GM12872 (cell line): ENCODE data around the gene SND1.

Experiments
- TF ChIP-seq, protein P1 (sequence below): IDR thresholded peaks from 3 replicates; pipeline ENCODE4 v1.5.1; 2011; ENCODE audit warnings: low read depth, mild to moderate bottlenecking, low read length, moderate library complexity; ENCODE audit not compliant: insufficient read depth

The SND1 gene

DNA sequence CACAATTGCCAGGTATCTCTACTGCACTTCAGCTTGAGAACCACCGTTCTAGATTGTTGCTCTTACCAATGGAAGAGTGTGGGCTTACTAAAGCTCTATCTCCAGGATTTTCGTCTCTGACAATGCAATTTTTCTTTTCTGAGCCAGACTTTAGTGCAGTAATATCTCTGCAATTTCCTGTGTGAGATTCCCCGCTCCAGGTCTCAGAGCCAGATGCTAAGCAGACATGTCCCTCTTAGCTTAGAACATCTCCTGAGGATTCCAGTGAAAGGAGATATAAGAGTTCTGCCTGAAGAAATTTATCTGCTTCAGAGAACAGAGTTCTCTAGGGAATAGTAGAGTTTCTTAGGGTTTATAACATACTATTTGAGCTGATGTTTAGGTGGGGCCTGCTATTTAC, 82.0 kb downstream of the SND1 start:
- TF ChIP-seq, protein P1, sequence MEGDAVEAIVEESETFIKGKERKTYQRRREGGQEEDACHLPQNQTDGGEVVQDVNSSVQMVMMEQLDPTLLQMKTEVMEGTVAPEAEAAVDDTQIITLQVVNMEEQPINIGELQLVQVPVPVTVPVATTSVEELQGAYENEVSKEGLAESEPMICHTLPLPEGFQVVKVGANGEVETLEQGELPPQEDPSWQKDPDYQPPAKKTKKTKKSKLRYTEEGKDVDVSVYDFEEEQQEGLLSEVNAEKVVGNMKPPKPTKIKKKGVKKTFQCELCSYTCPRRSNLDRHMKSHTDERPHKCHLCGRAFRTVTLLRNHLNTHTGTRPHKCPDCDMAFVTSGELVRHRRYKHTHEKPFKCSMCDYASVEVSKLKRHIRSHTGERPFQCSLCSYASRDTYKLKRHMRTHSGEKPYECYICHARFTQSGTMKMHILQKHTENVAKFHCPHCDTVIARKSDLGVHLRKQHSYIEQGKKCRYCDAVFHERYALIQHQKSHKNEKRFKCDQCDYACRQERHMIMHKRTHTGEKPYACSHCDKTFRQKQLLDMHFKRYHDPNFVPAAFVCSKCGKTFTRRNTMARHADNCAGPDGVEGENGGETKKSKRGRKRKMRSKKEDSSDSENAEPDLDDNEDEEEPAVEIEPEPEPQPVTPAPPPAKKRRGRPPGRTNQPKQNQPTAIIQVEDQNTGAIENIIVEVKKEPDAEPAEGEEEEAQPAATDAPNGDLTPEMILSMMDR, result no peak

DNA sequence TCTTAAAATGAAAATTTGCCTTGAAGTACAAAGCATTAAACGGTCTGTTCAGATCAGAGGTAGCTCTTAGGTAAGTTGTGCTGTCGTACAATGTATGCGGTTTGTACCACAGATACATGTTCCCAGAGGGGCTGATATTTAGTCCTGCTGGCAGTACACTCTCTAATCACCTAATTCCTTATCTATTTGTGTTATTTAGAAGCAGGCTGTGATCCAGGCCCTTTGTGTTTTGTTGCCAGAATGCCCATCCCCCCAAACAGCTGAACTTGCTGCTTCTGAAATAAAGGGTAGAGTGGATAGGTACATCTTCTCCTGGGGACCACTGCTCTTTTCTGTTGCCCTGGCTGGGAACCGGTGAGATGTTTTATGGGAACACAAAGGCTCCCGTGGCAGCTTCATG, 84.5 kb downstream of the SND1 start:
- TF ChIP-seq, protein P1, result no peak

DNA sequence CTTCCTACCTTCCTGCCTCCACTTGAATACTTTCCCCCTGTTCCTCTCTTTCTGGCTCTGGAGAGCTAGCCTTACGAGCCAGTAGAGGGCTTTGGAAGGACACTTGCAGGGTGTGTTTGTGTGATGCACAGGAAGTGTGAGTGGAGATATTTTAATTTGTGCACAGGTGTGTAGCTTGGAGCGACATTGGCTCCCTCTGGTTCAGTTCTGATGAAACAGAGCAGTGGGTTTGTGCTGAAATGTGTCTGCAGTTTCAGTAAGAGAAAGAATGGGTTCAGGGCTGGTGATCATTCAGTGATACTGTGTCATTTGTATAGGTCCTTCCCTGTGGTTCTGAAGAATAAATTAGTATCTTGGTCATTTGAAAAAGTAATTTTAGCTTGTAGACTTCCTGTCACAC, 86.9 kb downstream of the SND1 start:
- TF ChIP-seq, protein P1, result no peak

DNA sequence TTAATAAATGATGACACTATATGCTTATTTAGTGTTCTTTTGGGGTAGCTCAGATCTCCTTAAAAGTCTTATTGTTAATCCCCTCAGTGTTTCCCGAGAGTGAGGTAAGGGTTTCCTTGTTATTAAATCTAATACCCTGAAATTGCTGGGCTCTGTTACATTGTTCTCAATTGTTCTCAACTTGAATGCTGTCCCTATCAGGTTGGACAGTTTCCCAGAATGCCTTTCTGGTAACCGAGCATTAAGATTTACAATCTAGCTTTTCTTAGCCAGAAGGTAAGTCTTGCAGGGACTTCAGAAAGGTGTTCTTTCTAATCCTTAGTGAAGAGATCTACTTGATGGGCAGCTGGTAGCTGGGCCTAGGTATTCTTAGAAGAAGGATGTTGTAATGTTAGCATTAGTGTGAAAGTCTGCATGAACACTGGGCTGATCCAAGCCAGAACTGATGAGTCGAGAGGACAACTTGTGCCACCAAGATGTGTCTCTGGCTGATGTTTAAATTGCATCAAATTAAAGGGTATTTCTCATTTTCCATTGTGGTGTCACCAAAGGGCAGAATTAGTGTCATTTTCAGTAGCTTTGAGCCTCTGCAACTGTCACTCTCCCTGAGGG, 89.9 kb downstream of the SND1 start:
- TF ChIP-seq, protein P1, result no peak

DNA sequence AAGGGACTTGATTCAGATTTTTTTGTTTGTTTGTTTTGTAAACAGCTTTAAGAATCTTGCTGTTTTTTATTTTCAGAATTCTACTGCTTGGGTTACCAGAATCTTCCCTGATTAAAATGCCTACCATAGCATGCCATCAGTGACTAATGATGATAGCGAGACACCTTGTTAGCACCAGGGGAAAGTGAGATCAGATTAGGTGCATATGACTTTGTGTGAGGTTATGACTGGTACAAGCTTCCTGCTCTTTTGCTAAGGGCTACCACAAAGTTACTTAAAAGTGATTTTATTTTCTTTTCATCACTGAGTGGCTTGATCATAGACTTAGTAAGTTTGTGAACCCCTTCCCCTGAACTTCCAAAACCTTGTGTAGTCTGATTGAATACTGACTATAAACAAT, 93.5 kb downstream of the SND1 start:
- TF ChIP-seq, protein P1, result no peak

DNA sequence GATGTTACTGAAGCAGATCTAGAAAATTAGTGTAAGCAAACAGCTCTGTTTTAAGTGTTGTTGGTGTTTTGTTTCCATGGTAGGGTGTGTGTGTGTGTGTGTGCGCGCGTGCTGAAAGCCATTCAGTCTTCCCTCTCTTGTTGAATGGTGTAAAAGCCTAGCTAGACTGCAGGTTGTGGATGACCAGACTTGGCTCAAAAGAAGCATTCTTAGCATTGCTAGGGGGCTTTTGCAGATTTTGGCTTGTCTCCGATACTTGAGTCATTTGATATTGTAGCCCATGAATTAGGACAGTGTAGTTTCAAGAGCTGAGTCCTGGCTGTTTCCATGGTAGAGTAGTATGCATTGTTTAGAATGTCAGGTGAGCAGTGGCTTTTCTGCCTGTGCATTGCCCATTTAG, 99.1 kb downstream of the SND1 start:
- TF ChIP-seq, protein P1, result no peak

DNA sequence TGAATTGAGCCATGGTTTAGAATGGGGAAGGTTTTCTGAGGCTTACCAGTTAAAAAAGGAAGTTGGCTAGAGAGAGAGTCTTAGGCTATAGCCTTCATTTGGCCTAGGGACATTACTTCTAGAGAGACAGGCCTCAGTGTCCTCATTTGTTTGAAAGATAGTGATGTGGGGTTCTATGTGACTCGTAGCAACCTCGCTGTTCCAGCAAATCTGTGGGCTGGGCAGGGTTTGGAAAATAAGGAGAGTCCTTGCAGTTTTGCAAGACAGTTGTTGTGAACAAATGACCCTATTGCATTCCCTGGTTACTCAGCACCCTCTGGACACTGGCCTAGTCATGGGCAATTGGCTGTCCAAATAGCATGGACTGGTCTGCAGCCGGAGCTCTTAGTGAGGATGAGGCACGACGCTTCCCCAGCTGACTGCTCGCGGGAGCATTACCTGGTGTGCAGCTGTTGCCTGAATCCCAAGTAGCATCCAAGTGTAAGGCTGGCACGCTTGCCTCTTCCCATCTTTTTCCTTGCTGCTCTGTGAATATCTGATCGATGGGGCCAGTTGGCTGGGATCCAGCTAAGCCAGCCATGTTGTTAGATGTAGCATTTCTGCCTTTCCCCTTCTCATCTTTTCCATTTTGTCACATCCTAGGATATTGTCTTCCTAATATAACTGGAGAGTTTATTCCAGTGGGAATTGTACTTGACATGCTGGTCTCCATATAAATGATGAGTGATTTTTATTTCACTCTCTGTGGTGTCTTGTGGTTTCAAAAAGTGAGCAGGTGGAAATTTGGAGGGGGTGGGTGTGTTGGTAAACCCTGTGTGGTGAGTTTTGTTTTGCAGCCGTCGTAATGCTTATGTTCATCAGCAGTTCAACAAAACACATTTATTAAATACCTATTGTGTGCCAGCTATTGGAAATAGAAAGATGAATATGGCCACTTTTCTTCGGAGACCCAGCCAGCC, 99.8 kb downstream of the SND1 start:
- TF ChIP-seq, protein P1, result no peak
